GM19351 (cell line): ENCODE results near the gene TBC1D5.

ENCODE experiments used
- ATAC-seq: cut with Tn5 transposase; IDR thresholded peaks from one replicate; pipeline ENCODE4 v1.9.1; 2021; ENCODE audit warnings: mild to moderate bottlenecking, moderate library complexity; ENCODE audit not compliant: unreplicated experiment

TBC1D5 gene

DNA sequence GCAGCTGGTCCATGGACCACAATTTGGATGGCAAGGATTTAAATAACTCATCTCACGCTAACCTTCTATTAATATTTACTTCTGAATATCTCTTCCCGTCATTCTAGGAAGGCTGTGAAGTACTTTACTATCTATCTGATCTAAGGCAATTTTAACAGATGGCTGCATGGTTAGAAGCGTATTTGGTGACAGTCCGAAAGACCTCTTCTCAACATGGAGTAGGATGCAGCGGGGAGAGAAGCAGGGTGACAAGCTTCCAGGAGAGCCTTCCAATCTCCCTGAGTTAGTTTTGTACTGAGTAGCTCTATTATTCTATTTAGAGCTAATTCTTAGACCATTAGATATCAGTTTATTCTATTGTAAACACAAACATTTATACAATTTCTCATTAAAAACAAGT is 548.3 kb downstream of the TBC1D5 start:
- no peak for ATAC-seq

DNA sequence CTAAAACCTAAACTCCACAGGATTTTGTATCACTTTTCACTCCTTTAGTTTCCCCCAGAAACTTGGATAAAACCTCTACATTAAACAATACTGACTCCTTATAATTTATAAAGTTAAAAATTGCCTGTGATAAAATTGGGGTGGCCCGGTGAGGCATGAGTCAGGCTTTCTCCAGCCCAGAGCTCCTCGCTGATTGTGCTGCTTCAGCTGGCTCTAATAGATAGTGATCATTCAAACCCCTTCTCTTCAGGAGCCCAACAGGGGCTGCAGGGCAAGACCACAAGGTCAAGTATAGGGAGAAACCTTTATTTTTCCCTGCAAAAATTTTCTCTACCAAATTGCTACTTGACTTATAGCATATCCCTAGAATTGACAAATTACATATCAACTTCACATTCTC is 549.4 kb downstream of the TBC1D5 start:
- ATAC-seq = no peak

DNA sequence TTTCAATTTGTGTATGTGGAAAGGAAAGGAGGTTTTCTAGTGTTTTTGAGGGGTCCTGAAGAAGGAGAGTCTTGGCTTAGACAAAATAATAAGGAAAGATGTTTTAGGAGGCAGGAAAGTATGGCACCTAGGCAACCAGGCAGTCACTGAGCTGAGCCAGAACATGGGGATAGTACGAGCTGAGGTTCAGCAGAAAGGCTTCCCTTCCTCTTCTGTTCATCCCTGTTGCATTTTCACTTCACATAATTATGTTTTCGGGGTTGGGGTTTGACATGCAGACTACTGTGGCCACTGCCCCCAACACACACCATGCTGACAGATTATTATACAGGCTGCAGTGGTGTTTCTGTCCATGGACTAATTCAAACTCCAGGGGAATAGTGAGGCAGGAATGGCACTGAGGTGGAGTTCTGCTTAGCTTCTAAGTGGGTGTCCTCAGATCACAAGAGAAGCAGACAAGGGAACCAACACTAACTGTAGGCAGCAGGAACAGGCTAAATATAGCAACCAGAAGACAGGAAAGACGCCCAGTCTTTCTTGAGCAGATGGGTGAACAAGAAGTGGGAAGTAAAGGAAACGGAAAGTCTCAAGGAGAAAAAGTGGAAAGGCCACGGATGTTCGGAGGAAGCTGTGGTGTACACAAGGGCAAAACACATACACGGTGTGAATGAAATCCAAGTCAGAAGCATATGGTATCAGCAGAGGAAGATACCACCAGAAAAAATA is 551.9 kb downstream of the TBC1D5 start:
- no peak for ATAC-seq

DNA sequence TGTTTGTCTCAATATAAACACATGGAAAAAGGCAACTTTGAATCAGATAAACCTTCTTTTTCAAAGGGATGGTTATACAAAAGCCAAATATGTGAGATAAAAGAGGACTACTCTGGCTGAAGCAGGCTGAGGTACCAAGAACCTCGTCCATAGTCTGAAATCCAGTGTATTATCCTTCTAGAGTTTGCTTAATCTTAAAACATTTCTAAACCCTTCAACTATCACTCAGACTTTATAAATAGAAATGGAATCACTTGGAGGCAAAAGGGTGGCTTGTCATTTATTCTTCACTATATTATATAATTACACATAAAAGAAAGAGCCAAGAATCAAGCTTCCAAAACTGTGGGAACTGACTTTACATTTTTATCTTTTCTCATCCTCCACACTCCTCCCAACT is 554.1 kb downstream of the TBC1D5 start:
- ATAC-seq = no peak

DNA sequence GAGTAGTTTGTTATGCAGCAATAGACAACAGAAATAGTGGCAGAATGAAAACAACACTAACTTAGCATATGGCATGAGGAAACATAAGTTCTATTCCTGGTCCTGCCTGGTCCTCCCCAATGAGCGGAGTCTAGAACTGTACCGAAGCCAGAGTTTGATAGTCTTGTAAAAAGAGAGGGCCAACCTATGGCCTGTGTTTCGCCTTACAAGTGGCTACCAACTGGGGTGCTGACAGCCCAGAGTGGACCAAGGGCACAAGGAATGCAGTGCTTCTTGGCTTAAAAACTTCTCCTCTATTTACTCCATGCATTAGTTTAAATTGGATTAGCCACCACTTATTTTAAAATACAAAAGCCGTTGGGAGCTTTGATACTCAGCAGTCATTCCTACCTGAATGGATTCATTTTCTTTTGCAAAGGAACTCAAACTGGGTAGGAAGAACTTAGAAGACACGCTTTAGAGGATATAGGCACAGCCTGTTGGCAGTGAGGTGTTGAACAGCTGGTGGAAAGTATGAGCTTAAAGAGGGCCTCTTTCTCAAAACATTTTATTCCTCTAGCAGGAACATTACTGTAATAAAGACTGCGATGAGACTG is 554.7 kb downstream of the TBC1D5 start:
- ATAC-seq = no peak

DNA sequence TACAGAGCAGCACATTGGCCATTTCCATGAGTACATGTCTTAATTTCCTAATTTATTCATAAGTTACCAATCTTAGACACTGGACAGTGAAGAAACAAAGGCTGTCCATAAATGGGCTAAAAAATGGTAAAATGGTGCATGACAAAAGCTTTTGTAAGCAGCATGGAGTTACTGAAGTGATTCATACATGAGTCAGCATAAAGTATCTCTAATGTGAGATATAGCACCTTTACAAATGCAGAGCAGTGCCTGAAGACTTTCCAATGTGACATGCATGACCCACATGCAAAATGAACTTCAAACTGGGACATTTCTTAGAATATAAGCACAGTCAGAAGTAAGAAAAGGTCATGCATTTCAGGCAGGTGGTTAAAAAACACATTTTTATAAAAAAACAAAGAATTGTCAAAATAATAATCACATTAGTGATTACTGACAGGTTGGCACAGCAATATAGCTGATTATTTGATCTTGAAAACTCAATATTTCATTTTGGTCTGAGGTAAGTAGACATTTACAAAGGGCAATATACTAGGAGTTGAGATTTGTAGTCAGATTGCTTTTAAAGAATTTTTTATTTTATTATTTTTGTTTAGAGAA is 558.4 kb downstream of the TBC1D5 start:
- no peak for ATAC-seq

DNA sequence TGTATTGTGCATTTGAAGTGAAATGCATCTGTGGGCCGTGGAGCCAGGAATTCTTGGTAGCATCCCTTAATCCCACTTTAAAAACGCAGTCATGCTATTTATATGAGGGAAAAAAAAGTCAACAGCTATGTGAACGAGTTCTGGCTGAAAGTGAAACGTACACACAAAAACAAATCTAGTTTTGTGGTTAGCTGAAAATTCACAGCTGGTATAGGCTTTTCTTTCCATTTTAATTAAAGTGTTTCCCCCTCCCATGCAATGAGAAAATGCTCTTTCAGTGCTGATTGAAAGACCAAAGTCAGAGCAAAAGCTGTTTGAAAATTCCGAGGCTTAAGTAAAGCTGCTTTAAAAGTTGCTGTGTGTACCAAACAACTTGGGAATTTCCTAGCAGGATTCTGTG is 560.3 kb downstream of the TBC1D5 start:
- ATAC-seq = peak; percentile 66

DNA sequence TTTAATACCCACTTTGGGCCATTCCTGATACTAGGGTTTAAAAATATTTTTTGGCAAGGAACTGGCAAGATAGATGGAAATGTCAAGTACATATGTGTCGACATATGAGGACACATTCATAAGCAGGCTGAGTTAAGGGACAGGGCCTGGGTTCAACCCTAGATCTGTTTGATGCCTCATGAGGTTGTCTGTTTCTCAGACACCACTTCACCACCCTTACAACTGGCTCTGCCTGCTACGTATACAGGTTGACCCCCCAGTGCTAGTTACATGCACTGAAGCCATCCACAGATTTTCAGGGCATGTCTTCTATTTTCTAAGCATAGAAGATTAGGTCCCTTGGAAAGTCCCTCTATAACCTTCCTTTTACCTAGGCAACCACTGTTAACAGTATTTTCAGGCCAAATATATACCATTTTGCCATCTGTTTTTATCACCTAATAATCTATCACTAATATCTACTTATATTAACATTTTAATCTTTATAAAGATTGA is 561.0 kb downstream of the TBC1D5 start:
- ATAC-seq = no peak

DNA sequence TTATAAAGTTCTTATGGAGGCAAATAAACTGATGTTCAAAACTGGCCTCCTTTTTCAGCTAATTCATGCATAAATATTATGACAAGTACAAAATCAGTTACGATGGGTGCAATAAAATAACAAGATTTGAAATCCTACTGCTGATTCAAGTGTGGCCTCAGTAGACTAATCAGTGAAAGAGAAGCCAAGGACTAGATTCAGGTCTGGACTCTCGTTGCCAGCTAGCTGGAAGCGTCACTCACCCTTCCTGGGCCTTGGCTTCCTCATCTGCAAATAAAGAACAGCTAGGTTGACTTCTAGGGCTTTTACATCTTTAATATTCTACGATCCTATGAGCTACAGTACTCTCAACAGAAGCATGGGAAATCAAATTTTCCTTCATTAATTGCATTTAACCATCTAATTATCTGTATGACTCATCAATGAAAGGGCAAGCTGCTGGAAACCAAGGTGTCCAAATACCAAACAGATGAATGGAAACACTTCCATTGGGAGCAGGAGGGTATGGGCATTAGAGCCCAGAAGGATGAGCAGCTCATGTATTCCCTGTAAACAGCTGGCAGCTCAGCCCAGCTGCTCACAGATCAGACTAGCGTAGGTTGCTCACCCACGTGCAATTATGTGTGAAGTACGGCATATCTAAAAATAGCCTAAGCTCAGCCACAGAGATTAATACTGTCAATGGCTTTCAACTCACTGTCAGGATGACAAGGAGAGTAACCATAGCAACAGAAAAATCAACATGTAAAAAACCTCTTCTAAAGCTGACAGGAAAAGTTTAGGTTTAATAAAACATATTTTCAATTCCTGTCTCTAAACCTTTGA is 562.8 kb downstream of the TBC1D5 start:
- peak; percentile 80 for ATAC-seq

DNA sequence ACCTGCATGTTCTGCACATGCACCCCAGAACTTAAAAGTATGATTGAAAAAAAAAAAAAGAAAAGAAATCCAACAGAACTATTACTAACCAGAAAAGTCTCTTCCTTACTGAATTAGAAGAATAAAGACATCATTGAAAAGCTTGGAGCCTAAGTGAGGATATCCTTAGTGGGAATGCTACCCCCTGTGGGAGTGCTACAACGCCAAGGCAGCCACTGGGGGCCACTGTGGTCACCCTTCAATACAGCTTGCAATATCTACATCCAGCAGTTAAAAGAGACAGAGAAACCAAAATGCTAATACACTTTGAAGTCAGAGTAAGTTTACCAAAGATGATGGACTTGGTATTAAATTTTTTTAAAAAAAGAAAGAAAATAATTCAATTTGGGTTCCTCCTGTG is 565.7 kb downstream of the TBC1D5 start:
- no peak for ATAC-seq

DNA sequence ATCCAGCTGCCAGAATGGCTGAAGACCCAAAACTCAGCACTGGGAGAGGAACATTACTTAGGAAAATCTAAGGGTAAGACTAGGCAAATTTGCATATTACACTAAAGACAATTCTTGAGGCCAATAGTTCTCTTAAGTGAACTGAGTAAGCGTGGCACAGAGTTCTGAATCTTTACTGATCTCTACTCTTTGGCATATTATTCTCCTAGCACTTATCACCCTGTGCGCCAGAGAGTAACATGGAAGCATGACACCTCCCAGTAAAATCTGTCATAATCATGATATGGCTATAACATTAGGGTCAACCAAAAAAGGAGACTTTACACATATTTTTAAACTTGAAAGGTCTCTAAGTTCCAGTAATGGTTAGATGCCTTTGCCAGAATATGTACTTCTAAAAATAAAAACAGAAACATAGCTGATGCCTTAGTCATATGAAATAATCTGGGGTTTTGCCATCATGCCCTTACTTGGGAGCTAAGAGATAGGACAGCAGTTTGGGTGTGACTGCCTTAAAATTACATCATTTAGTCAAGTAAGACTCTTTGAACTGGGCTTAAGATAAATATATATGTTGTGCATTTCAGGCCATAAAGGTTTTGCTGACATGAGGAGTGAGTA is 567.1 kb downstream of the TBC1D5 start:
- ATAC-seq = no peak

DNA sequence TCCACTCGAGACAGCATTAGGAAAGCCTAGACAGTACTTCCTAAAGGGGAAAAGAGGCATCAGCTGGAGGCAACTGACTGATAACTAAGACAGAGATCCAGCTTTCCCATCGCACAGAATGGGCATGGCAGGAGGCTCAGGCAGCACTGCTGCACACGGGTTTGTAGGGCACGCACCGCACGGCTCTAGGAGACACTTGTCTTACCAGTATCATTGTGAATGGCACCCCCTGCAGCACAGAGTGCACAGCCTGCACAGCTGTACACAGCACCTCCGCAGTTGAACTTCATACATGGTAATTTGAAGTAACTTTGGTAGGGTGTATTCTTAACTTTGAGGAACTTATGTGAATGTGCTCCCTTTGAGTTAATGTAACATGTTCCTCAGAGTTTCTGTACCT is 576.1 kb downstream of the TBC1D5 start:
- no peak for ATAC-seq

DNA sequence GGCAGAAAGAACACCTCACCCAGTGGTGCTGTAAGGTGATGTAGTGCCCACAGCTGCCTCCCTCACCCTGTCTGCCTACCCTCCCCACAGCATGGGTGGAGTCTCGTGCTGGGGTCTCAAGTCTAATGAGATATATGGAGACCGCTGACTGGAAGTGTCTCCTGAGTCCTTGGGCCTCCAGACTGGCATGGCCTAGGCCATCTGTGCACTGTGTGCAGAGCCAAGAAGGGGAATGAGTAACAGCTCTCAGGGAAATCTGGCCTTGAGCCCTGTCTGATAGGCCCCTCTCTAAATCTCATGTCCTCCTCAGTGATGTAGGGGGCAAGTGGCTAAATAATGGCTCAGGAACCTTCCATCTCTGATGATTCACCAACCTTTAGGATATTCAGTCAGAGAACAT is 580.3 kb downstream of the TBC1D5 start:
- no peak for ATAC-seq

DNA sequence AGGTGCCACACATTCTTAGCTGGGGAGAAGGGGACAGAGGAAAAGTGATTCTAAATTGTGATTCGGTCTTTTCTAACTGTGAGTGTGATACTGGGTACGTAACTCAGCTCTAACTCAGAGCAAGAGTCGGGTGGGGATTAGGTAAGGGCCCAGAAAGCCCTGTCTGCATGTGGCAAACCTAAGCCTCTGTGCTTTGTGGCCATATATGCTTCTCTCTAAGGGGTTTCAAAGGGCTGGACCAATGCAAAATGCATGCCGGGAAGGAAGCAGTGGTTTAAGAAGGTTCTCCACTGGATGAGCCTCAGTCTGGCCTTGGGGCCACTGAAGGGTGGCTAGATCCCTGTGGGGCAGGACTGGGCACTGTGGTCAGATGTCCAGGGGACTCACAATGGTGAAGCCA is 581.8 kb downstream of the TBC1D5 start:
- no peak for ATAC-seq

DNA sequence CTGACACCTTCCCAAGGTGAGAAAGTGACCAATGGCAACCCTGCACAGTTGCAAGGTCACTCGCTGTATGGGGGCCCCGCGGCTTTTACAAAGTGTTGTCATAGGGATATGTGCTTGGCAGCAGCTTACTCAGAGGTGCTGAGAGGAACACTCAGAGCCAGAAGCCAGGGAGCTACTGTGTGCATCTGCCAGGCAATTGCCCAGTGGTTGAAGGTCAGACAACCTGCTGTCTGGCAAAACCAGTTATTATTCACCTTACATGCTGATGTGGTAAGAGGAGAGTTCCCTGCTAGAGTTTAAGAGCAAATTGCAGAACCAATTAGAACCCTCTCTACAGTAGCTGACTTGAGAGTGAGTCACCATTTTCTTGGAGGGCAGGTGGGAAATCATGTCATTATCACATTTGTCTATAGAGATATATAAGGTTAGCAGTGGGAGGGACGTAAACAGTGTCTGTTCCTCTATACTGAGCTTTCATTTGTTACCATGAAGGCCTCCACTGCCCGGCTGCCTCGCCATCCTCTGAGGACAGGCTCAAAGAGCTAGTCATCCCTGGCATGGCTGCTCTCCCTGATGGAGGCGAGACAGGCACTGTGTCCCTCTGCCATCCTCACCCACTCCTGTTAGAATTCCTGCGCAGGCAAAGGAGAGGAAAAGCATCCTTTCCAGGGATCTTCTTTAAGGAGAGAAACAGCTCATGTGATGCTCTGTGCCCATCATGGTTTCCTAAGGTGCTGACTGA is 583.3 kb downstream of the TBC1D5 start:
- no peak for ATAC-seq

DNA sequence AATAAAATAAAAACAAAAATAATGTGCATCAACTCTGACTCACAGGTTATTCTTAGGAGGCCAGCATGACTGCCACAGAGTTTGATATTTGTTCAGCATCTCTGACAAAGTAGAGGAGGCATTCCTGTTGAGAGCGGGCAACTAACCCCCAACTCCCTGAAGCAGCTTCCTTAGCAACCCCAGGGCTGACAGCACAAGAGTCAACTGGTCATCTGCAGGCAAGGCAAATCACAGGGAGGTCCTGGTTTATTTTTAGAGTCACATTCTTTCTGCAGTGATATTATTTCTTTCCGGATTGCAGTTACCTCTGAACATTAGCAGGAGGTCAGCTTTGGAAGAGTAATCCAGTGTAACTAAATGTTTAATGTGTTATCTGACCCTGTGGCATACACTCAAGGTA is 584.7 kb downstream of the TBC1D5 start:
- no peak for ATAC-seq

DNA sequence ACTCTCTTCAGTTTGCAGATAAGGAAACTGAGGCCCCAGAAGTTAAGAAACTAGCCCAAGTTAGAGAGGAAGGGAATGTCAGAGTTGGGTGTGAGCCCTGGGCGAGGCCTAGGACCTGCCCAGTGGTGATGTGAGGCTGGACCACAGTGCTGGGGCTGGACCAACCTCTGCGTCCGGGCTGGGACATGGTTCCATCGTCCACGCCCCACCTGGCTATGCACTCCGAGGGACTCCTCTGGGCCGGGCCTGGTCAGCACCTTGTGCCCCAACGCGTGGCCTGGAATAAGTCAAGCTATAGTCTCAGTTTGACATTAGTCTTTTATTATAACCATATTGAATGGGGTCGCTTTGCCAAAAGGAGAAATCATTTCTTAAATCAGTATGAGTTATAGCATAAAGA is 585.6 kb downstream of the TBC1D5 start:
- no peak for ATAC-seq

DNA sequence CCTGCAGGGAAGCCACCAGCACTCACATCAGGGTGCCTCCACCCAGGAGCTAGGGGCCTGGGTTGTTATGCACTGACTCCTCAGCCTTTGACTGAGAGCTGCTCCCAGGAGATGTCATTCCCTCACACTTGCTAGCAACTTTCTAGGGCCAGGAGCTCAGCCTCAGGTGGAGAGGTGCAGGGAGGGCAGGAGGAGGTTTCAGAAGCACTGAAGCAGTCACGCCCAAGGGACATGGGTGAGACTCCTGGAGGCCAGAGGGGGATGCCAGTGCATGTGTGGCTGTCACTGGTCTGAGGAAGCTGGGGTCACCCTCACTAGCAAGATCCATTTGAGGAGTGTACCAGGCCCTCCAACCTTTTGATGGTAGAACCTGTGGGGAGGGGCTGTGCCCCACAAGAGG is 586.5 kb downstream of the TBC1D5 start:
- no peak for ATAC-seq

DNA sequence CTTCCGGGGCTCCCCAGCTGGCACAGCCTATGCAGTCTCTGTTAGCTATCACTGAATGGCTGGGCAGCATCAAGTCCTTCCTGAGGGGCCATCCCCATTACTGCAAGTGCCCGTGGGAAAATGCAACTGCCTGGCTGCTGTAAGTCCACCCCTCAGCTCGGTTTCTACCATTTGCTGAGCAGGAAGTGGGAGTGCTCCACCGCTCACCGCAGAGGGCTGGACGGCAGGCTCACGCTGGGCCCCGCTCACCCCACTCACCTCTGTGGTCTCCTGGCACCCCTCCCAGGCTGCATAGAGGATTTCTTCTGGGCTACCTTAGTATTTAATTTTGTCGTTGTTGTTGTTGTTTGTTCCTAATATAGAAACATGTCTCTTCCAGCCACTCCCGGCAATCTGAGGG is 587.5 kb downstream of the TBC1D5 start:
- ATAC-seq = no peak

DNA sequence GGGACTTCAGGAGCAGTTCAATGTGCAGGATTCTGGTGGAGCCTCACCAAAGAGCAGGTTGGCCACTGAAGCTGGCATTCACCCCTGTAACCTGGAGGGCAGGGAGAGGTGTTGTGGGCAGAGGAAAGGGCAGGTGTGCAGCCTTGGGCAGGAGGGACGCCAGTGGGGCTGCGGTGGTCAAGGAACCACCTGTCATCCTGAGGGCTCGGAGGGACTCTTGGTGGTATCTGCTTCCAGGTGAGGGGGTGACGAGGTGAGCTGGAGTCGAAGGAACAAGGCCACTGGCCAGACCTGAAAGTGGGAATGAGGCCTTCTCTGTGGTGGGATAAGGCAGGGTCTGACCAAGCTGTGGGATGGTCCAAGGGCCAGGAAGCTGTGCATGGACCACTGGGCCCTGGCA is 588.2 kb downstream of the TBC1D5 start:
- no peak for ATAC-seq
